PC-3 (cell line): Measurements from ENCODE around the gene WTIP.

ENCODE experiments used
- CTCF ChIP-seq: fragments of 300-600 bp; sonication (generic); conservative IDR thresholded peaks from 2 replicates; pipeline ENCODE4 v1.5.1; 2017; ENCODE audit warnings: antibody characterized with exemption, low read depth, mild to moderate bottlenecking, low read length
- EZH2 ChIP-seq: fragments of 300-600 bp; sonication (generic); IDR thresholded peaks from one replicate; pipeline ENCODE4 v1.6.1; 2017; ENCODE audit warnings: antibody characterized with exemption, mild to moderate bottlenecking, low read length; ENCODE audit not compliant: unreplicated experiment

DNA sequence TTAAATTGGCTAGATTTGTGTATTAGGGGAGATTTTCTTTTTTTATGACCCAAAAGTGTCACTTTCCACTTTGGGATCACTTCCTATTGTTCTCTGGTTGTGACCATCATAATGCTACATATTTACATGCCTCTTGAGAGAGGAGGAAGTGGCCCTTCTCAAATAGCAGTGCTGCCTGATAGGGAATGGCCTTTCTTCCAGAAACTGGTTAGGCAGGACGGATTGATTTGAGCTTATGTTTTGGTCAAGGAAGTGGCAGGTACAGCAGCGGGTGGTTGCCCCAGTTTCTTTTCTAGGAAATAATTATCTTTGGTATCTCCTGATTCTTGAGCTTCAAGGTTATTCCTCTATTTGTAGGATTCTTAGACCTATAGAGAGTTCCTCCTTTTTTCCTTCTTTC is 21.9 kb upstream of the WTIP start:
- TF ChIP-seq CTCF (no peak), EZH2 (no peak)
